ENCODE data around the gene C1orf216. TPM values are rescaled to one million over a fixed set of nuclear protein-coding genes. Genes with fewer than 3 reads are reported as not detected.

Gene C1orf216
- total RNA-seq, 1 experiment from 2014 or later = 6.6 TPM

DNA sequence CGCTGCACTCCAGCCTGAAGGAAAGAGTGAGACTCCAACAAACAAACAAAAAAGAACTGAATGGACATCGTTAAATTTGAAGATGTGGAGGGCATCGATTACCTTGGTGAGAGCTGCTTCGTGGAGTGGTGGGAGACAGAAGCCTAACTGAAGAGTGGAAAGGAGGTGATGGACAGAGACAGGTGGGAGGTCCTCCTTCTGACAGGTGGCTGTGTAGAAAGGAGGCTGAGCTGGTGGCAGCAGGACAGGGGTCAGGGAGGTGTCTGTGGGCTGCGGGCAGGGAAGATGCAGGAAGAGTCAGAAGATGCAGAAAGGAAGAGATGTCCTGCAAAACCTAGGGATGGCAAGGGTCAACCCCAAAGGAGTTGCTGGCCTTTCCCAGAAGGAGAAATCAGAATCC is 30.5 kb downstream of the C1orf216 start:
- Mint-ChIP-seq H3K4me1 (ENCODE audit: low read depth, unreplicated experiment) (peaks cover 7% of the 10 kb centered on the region), H3K27me3 (ENCODE audit: insufficient read depth, unreplicated experiment) (peaks cover 19% of the 10 kb centered on the region)
- H3K27me3 ChIP-seq (replicated peaks; ENCODE audit: control insufficient read depth, insufficient read depth, low read length) = no peaks in the 10 kb centered on the region

DNA sequence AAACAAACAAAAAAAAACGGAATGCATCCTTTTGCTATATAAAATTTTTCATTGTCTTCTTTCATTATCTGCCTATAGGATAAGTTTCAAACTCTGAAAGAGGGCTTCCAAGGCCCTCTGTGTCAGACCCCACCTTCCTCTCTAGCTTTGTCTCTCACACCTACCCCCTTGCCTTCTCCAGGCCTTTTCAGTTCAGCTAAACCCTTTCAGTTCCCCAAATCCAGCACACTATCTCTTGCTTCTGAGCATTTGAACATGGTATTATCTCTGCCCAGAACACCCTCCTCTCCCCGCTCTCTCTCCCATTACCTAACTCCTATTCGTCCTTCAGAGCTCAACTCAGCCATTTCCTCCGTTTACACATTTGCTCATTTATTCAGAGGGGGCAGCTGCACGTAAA is 35.7 kb downstream of the C1orf216 start:
- Mint-ChIP-seq H3K36me3 (ENCODE audit: insufficient read depth, unreplicated experiment) (no peaks in the 10 kb centered on the region), H3K4me3 (ENCODE audit: unreplicated experiment) (no peak overlapping the region), H3K4me1 (ENCODE audit: low read depth, unreplicated experiment) (no peaks in the 10 kb centered on the region), H3K27ac (ENCODE audit: unreplicated experiment) (no peak overlapping the region), H3K27me3 (ENCODE audit: insufficient read depth, unreplicated experiment) (peaks cover 19% of the 10 kb centered on the region), H3K9me3 (ENCODE audit: unreplicated experiment) (no peaks in the 10 kb centered on the region)
- no TSS peak for BruUV-seq (replicated peaks)
- Histone ChIP-seq H3K27me3 (replicated peaks; ENCODE audit: control insufficient read depth, insufficient read depth, low read length) (no peaks in the 10 kb centered on the region), H3K36me3 (ENCODE audit: control insufficient read depth, insufficient read depth, low read length) (no peaks in the 10 kb centered on the region), H3K4me1 (no peaks in the 10 kb centered on the region), H3K4me3 (ENCODE audit: low read depth, low read length) (no peak overlapping the region), H3K9me3 (no peaks in the 10 kb centered on the region)
- no peak for DNase-seq
- TF ChIP-seq, protein P1, sequence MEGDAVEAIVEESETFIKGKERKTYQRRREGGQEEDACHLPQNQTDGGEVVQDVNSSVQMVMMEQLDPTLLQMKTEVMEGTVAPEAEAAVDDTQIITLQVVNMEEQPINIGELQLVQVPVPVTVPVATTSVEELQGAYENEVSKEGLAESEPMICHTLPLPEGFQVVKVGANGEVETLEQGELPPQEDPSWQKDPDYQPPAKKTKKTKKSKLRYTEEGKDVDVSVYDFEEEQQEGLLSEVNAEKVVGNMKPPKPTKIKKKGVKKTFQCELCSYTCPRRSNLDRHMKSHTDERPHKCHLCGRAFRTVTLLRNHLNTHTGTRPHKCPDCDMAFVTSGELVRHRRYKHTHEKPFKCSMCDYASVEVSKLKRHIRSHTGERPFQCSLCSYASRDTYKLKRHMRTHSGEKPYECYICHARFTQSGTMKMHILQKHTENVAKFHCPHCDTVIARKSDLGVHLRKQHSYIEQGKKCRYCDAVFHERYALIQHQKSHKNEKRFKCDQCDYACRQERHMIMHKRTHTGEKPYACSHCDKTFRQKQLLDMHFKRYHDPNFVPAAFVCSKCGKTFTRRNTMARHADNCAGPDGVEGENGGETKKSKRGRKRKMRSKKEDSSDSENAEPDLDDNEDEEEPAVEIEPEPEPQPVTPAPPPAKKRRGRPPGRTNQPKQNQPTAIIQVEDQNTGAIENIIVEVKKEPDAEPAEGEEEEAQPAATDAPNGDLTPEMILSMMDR (IDR thresholded peaks at IDR 0.05; ENCODE audit: insufficient read depth in 1 of 2, low read depth in 1 of 2, low read length in 1 of 2, severe bottlenecking in 1 of 2, unreplicated experiment in 1 of 2) = no peak
- ChIA-PET CTCF (no interaction called here), POLR2A (no interaction called here)
- intact Hi-C loops (cut with micrococcal nuclease; ENCODE audit: unreplicated experiment) = no loop called here

More for the DNA sequence above, 30.5 kb downstream of the C1orf216 start:
- H3K36me3 Mint-ChIP-seq (ENCODE audit: insufficient read depth, unreplicated experiment) = no peaks in the 10 kb centered on the region
- H3K4me3 Mint-ChIP-seq (ENCODE audit: unreplicated experiment) = no peak overlapping the region
- no peaks in the 10 kb centered on the region for H3K9me3 ChIP-seq
- TF ChIP-seq, protein P1 (IDR thresholded peaks at IDR 0.05; ENCODE audit: insufficient read depth in 1 of 2, low read depth in 1 of 2, low read length in 1 of 2, severe bottlenecking in 1 of 2, unreplicated experiment in 1 of 2) = no peak
- no TSS peak for BruUV-seq (replicated peaks)
- no peaks in the 10 kb centered on the region for H3K4me1 ChIP-seq
- intact Hi-C loops (cut with micrococcal nuclease; ENCODE audit: unreplicated experiment) = no loop called here
- H3K27ac Mint-ChIP-seq (ENCODE audit: unreplicated experiment) = no peak overlapping the region
- H3K36me3 ChIP-seq (ENCODE audit: control insufficient read depth, insufficient read depth, low read length) = no peaks in the 10 kb centered on the region
- no peaks in the 10 kb centered on the region for H3K9me3 Mint-ChIP-seq (ENCODE audit: unreplicated experiment)
- POLR2A ChIA-PET = no interaction called here
- no peak for DNase-seq
- CTCF ChIA-PET = no interaction called here
- H3K4me3 ChIP-seq (ENCODE audit: low read depth, low read length) = no peak overlapping the region

DNA sequence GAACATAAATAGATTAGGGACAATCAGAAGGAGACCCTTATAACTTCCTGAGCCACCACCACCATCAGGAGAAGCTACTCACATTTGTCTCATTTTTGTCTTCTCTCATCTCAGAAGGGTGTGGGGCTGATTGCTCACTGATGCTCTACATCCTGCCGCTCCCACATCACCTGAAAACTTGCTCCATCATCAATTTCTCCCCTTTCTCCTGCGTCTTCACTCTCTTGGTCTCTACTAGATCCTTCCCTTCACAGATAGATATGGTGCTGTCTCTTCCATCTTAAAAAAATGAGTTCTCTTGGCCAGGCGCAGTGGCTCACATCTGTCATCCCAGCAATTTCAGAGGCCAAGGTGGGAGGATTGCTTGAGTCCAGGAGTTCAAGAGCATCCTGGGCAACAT is 38.4 kb downstream of the C1orf216 start:
- no peaks in the 10 kb centered on the region for H3K4me1 Mint-ChIP-seq (ENCODE audit: low read depth, unreplicated experiment)
- CTCF ChIA-PET = no interaction called here
- H3K27me3 ChIP-seq (replicated peaks; ENCODE audit: control insufficient read depth, insufficient read depth, low read length) = no peaks in the 10 kb centered on the region
- H3K4me3 Mint-ChIP-seq (ENCODE audit: unreplicated experiment) = no peak overlapping the region
- intact Hi-C loops (cut with micrococcal nuclease; ENCODE audit: unreplicated experiment) = no loop called here
- no peaks in the 10 kb centered on the region for H3K4me1 ChIP-seq
- TF ChIP-seq, protein P1 (IDR thresholded peaks at IDR 0.05; ENCODE audit: insufficient read depth in 1 of 2, low read depth in 1 of 2, low read length in 1 of 2, severe bottlenecking in 1 of 2, unreplicated experiment in 1 of 2) = no peak
- no peaks in the 10 kb centered on the region for H3K36me3 Mint-ChIP-seq (ENCODE audit: insufficient read depth, unreplicated experiment)
- no peaks in the 10 kb centered on the region for H3K9me3 ChIP-seq
- no peak overlapping the region for H3K4me3 ChIP-seq (ENCODE audit: low read depth, low read length)
- H3K9me3 Mint-ChIP-seq (ENCODE audit: unreplicated experiment) = no peaks in the 10 kb centered on the region
- no peak overlapping the region for H3K27ac Mint-ChIP-seq (ENCODE audit: unreplicated experiment)
- H3K36me3 ChIP-seq (ENCODE audit: control insufficient read depth, insufficient read depth, low read length) = no peaks in the 10 kb centered on the region
- POLR2A ChIA-PET = no interaction called here
- BruUV-seq (replicated peaks) = no TSS peak
- H3K27me3 Mint-ChIP-seq (ENCODE audit: insufficient read depth, unreplicated experiment) = peaks cover 19% of the 10 kb centered on the region
- DNase-seq = no peak
